HG03175 (cell line): Measurements from ENCODE around the gene ZNF546.
A peak's percentile ranks its signal among the peaks of the same experiment; 100 is the strongest.
"Not testable (repeated sequence)": the region's sequence is repeated elsewhere in the genome, so short reads cannot be mapped to it uniquely, and the experiment has no call there.

ENCODE experiments used
- ATAC-seq: cut with Tn5 transposase; IDR thresholded peaks from one replicate; pipeline ENCODE4 v1.9.1; 2021; ENCODE audit warnings: mild to moderate bottlenecking, moderate library complexity; ENCODE audit not compliant: unreplicated experiment

Gene ZNF546

DNA sequence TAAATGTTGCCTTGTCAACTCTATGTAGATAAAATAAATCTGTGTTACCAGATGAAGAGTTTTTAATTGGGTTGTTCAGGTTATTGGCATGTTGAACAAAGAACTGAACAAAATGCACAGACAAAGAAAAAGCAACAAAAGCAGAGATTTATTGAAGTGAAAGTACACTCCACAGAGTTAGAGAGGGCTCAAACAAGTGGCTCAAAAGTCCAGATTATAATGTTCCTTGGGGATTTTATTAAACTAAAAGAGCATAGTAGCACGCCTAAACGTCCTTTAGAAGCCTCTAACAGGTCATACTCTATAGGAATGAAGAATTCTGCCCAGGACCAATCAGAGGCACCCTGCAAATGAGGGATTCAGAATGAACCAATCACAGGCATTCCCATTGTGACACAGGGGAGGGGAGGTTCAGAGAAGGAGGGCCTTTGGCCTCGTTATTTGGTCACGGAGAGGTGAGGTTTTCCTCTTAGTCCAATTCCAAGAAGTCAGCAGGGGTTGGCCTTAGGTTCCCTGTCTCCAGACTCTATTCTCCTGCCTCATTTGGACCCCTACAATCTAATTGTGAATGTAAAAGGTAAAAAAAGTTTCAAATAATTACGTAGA, 13.1 kb upstream of the ZNF546 start:
- no peak for ATAC-seq

DNA sequence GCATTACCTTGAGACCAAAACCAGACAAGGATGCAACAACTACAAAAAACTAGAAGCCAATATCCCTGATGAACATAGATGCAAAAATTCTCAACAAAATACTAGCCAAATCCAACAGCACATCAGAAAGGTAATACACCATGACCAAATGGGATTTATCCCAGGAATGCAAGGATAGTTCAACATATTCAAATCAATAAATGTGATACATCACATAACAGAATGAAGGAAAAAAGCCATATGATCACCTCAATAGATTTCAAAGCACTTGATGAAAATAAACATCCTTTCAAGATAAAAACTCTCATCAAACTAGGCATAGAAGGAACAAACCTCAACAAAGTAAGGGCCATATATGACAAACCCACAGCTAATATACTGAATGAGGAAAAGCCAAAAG, 10.2 kb upstream of the ZNF546 start:
- ATAC-seq, result no peak

GRCh38 chr19:39987167-39987566, 9.7 kb upstream of the ZNF546 start:
- ATAC-seq, result no peak

- no peak for ATAC-seq
These were observed 9.3 kb upstream of the ZNF546 start for GRCh38 chr19:39987596-39987995.

DNA sequence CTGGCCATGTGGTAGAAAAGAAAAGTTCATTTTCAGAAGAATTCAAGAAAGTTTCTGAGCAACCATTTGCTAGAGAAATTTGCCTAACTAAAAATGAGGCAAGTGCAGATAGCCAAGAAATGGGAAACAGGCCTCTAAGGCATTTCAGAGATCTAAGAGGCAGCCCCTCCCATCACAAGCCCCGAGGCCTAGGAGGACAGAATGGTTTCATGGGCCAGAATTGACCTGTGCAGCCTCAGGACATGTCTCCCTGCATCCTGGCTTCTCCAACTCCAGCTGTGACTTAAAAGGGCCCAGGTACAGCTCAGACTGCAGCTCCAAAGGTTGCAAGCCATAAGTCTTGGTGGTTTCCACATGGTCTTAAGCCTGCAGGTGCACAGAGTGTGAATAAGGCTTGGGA, 3.3 kb upstream of the ZNF546 start:
- no peak for ATAC-seq

- no peak for ATAC-seq
These were observed 2.5 kb upstream of the ZNF546 start for GRCh38 chr19:39994361-39994760.

- ATAC-seq, result no peak
These were observed 1.1 kb upstream of the ZNF546 start for GRCh38 chr19:39995794-39996193.

DNA sequence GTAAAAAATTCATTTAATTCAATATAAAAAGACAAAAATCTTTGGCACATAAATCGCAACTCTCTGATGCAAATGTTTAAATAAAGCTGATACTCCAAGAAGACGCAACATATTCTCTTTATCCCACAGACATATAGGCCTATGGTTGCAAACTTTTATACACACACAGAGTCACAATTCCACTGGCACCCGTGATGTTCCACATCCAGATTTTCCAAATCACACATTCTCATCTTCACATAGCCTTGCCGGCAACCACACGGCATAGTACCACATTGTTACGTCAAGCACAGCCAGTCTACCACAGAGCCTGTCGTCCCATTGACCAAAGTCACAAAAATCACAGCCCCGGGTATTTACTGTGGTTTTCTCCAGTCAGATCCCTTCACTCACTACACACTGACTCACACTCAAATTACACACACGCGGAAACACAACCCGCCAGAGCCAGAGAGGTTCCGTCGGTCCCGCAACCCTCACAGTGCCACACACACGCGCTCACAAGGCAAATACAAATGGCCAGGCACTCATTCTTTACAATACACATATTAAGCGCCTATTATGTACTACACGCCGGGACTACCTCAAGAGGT, 546 bp upstream of the ZNF546 start:
- peak; percentile 24 for ATAC-seq

GRCh38 chr19:39997638-39998216, 867 bp downstream of the ZNF546 start:
- ATAC-seq, result no peak

DNA sequence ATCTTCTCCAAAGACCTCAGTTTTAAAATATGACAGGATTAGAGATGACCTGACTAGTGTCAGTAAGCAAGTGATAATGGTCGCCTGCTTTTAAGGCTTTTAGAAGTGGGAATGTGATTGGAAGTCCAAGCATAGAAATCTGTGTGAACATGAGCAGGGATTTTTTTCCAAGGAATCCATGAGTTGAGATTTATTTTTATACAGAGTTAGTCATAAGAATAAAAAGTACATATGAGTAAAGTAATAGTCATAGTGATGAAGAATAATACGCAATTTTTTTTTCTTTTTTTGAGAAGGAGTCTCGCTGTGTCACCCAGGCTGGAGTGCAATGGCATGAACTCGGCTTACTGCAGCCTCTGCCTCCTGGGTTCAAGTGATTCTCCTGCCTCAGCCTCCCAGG, 1.6 kb downstream of the ZNF546 start:
- ATAC-seq, result no peak

DNA sequence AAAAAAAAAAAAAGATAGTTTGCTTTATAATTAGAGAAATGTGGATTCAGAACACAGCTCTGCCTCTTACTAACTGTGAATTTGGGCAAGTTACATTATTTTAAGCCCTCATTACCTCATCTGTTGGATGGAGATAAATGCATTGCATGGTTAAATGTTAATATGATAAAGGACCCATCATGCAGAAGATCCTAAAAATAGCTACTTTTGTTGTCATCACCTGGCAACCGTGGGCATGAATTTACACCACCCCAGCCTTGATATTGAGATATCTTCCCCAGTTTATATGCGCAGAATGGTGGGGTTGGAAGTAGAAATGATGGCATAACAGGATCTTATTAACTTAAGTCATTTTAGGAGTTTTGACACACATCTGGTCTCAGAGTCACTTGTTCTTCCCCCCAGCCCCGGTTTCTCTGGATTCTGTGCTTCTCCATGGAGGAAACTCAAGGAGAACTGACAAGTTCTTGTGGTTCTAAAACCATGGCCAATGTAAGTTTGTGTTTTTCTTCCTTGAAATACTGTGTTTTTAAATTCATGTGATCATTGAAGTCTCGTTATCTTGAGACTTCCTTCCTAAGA, 8.9 kb downstream of the ZNF546 start:
- no peak for ATAC-seq

DNA sequence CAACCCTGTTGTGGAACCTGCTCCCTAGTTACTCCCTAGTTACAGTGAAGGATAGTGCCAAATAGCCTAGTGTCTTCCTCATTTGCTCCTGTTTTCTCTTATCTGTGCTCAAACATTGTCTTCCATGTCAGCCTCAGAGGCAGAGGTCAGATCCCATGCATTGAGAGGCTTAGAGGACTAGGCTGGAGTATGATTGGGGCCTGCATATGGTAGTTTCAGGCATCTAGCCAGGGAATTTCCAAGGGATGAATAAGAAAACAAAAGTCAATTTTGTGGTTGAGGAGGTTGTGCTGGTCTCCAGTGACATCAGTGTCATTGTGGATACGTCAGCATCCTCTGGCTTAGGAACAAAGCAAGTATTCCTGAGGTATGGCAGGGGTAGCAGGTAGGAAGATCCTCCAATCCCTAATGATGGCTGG, 9.4 kb downstream of the ZNF546 start:
- ATAC-seq, result no peak

DNA sequence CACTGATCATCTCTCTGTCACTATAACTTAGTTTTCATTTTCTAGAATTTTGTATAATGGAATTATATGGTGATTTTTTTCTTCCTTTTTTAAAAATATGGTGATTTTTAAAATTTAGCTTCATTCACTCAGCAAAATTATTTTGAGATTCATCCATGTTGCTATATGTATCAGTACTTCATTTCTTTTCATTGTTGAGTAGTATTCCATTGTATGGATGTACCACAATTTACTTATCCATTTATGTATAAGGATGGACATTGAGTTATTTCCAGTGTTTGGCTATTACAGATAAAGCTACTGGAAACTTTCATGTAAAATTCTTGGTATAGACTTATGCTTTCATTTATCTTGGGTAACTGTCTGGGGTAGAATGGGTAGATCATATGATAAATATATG, 12.8 kb downstream of the ZNF546 start:
- ATAC-seq, result no peak

GRCh38 chr19:40013991-40014390, 17.1 kb downstream of the ZNF546 start:
- ATAC-seq, result no peak

- ATAC-seq, result no peak
These were observed 27.1 kb downstream of the ZNF546 start for GRCh38 chr19:40023969-40024368.

GRCh38 chr19:40025938-40026596, 29.2 kb downstream of the ZNF546 start:
- no peak for ATAC-seq

- ATAC-seq, result no peak
These were observed 29.7 kb downstream of the ZNF546 start for GRCh38 chr19:40026597-40026970.

GRCh38 chr19:40033989-40034560, 37.2 kb downstream of the ZNF546 start:
- no peak for ATAC-seq

GRCh38 chr19:40035996-40036395, 39.1 kb downstream of the ZNF546 start:
- ATAC-seq, result no peak

- ATAC-seq, result not testable (repeated sequence)
These were observed 41.2 kb downstream of the ZNF546 start for GRCh38 chr19:40038047-40038446.

DNA sequence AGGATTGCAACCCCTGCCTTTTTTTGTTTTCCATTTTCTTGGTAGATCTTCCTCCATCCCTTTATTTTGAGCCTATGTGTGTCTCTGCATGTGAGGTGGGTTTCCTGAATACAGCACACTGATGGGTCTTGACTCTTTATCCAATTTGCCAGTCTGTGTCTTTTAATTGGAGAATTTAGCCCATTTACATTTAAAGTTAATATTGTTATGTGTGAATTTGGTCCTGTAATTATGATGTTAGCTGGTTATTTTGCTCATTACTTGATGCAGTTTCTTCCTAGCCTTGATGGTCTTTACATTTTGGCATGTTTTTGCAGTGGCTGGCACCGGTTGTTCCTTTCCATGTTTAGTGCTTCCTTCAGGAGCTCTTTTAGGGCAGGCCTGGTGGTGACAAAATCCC, 44.9 kb downstream of the ZNF546 start:
- not testable (repeated sequence) for ATAC-seq
